Fibroblast of skin of right biceps (primary cell): ENCODE data around the gene SLC16A13.
A peak's percentile ranks its signal among the peaks of the same experiment; 100 is the strongest.
"Not testable (repeated sequence)": the region's sequence is repeated elsewhere in the genome, so short reads cannot be mapped to it uniquely, and the experiment has no call there.

Experiments used
- DNase-seq: peaks from one replicate; pipeline ENCODE4 v3.0.0-alpha.2; 2013

Gene SLC16A13

DNA sequence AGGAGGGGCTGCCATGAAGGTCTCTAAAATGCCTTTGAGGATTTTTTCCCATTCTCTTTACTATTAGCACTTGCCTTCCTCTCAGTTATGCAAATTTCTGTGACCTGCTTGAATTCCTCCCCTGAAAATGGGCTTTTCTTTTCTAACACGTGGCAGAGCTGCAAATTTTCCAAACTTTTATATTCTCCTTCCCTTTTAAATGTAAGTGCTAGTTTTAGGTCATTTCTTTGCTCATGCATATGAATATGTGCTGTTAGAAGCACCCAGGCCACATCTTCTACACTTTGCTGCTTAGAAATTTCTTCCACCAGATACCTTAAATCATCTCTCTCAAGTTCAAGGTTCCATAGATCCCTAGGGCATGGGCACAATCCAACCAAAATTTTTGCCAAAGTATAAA, 32.5 kb downstream of the SLC16A13 start:
- no peak for DNase-seq

DNA sequence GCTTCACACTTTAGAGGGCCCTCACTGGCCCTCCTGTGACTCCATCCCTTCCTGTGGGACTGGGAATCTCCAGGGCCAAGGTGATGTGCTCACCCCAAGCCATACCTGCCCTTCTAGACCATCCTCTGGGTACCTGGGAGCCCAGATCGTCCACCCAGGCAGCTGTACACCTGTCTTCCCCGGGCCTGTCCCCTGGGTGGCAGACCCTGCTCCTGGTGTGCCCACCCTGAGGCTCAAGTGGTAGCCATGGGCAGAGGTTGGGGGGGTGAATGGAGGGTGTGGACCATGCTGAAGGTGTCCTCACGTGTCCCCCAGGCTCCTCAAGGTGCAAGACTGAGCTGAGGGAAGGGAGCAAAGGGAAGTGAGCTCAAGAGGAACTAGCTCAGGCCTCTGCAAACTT, 34.9 kb downstream of the SLC16A13 start:
- DNase-seq: no peak

DNA sequence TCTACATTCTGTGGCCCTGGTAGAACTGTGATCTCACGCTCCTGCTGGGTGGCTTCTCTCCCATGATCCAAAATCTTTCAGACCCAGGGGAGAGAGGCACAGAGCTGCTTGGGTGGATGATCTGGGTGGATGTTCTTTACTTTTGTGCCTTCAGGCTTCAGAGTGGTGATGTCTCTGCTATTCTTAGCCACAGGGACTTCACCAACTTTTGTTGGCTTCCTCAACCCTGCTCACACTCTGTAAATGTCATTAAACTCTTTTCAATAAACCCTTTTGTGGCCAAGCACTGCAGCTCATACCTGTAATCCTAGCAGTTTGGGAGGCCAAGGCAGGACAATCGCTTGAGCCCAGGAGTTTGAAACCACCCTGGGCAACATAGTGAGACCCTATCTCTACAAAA, 36.6 kb downstream of the SLC16A13 start:
- DNase-seq: no peak

DNA sequence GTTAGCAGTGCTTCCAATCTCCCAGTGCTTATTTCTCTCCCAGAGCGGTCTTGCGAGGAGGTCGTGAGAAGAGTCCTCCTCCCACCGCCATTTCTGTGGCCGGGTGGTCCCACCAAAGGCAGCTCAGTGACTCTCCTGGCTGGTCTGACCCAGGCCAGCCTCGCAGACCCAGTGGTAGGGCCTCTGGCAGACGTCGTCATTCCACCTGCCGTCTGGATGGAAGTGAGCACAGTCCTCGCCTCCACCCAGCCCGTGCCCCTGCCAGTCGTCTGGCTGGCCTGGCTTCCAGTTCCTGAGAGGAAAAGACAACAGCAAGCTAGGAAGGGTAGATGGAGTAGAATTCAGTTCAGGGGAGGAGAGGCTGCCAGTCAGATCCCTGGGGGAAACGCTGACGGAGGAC, 39.1 kb downstream of the SLC16A13 start:
- DNase-seq: no peak

DNA sequence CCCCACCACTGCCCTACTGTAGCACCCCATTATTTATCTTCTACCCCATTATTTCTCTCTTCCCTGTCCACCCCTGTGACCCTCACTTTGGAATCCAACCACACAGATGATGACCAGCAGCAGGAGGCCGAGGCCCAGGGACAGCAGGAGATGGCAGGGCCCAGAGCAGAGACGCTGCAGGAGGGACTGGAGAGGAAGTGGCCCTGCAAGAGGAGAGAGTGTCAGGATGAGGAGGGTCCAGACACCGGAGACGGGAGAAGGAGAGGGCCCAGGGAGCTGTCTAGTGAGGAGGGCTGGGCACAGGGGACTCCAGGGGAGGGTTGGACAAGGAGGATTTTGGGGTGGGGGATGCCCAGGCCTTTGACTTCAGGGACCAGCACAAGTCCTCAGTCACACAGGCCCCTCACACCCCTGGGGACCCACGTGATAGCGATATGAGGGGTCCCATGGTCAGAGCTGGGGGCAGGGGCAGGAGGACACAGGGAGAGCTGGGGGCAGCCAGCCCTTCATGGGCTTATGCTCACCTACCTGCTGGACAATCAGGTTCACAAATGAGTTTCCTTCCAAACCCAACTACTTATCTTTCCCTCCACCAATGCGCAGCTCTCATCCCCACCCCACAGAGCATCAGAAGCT, 42.2 kb downstream of the SLC16A13 start:
- no peak for DNase-seq

DNA sequence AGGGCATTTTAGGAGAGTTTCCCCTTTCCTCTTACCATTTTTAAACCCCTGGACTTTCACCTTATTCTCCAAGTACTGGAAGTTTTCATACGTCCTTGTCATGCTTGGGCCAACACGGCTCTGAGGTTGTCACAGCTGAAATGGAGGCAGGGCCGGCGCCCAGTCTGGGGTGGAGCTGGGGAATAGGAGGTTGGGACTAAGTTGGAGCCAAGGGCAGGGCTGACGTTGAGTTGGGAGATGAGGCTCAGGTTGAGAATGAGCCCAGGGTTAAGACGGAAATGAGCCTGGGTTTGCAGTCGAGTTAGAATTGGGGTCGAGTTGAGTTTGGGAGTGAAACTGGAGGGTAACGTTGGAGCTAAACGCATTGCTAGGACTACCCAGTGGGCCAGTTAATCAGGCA, 42.9 kb downstream of the SLC16A13 start:
- DNase-seq: no peak

DNA sequence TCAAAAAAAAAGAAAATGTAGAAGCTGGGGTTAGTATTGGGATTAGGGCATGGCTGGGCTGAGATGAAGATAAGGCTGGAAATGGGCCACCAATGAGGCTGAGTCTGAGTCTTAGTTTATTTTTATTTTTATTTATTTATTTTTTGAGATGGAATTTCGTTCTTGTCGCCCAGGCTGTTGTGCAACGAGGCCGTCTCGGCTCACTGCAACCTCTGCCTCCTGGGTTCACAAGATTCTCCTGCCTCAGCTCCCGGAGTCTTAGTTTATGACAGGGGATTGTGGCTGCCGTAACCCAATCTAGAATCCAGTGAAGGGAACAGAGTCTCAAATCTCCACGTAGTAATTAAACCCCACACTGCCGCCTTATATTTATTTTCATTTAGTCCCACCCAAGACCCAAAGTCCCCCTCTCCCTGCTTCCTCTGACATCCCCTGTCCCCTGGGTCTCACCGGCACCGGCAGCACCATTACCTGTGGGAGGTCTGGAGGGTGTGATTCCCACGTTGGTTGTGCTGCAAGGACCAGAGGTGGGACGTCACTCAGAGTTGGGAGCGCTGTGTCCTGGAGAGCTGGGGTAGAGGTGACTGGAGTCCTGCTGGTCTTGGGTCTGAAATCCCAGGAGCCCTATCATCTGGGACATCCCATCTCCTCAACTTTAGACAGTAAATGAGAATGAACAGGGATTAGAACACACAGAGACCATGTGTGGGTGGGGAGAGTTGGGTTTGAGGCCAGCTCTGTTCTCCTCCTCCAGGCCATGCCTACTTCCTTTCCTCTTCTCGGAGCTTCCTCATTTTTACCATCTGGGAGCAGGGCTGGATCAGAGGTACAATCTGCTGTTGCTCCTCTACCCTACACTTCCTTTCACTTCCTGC, 44.0 kb downstream of the SLC16A13 start, which contains the start of gene CLEC10A:
TSS of gene CLEC10A (minus strand) at position 671 of the 875 bp plus-strand sequence. CDS start 1,439 bp downstream, outside the sequence.
- DNase-seq: no peak

DNA sequence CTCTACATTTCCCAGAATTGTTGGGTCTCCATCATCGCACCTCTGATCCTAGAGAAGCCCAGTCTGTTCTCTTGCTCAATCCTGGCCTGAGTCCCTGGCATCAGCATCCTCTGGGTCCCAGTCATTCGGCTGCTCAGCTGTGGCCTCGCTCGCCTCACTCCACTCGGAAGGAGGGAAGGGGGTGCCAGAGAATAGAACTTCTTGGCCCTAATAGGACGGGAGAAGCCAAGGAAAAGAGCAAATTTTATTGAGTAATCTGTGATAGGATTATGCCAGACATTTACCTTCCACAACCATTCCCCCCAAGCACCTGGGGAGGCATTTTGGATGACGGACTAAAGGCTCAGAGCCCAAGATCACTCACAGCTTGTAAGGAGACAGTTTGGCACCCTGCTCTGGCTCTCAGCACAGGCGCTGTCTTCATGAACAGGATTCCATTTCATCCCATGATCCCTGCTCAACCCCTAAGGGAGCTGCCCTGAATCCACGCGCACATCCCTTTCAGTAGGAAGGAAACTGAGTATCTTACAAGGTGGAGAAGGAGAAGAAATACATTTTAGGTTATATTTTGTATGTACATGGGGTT, 44.7 kb downstream of the SLC16A13 start:
- DNase-seq: no peak

DNA sequence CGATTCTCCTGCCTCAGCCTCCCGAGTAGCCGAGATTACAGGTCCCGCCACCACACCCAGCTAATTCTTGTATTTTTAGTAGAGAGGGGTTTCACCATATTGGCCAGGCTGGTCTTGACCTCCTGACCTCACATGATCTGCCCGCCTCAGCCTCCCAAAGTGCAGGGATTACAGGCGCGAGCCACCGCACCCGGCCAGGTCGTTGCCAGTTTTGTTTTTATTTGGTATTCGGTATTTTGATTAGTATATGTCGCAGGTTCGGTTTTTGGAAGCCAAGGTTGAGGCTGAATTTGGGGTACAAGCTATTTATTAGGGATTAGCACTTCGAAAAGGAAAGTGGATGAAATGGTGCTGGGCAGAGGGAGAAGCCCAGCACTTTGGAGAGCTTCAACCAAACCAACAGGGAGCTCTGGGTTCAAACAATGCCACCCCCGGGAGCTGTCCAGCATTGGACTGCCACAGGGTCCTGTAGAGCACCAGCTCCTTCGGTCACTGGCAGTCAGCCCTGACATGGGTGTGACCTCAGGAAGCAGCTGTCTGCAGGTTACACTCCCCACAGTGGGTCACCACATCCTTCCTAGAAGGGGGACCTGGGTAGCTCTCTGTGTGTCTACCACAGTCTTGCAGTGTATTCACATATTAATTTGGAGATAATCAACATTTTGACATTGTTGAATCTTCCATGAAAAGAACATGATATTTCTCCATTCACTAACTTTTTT, 45.7 kb downstream of the SLC16A13 start:
- DNase-seq: no peak

DNA sequence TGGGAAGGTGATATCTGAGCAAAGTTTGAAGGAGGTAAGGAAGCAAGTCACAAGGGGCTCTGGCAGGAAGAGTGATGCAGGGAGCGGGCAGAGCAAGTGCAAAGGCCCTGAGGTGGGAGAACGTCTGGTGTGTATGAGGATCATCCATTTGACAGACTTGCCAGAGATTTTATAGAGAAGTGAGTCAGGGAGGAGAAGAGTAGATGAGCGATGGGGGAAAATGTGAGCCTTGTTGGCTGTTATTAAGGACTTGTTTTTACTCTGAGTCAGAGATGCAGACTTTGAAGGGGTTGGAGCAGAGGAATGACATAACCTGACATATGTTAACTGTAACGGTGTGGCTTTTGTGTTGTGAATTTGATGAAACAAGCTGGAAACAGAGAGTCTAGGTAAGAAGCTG, 47.8 kb downstream of the SLC16A13 start:
- peak; percentile 9 for DNase-seq

DNA sequence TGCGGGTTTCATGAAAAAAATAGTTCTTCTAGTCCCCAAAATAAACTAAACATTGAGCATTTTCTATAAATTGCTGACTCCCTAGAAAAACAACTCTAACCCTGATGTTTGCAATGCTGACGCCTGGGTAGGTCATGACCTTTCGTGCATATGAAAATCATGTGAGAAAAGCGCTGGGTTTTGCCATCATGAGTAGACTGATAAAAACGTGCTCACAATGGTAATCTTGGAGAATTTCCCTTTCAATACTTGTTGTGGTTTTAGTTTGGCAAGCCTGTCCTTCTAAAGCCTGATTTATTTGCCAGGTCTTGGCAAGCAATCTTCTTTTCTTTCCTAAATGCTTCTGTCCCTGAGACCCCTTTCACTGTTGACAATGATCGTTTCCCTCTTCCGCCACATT, 48.3 kb downstream of the SLC16A13 start:
- no peak for DNase-seq

DNA sequence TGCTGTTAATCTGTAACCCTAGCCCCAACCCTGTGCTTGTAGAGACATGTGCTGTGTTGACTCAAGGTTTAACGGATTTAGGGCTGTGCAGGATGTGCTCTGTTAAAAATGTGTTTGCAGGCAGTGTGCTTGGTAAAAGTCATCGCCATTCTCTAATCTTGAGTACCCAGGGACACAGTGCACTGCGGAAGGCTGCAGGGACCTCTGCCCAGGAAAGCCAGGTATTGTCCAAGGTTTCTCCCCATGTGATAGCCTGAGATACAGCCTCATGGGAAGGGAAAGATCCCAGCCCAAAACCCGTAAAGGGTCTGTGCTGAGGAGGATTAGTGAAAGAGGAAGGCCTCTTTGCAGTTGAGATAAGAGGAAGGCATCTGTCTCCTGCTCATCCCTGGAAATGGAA, 52.6 kb downstream of the SLC16A13 start:
- not testable (repeated sequence) for DNase-seq

DNA sequence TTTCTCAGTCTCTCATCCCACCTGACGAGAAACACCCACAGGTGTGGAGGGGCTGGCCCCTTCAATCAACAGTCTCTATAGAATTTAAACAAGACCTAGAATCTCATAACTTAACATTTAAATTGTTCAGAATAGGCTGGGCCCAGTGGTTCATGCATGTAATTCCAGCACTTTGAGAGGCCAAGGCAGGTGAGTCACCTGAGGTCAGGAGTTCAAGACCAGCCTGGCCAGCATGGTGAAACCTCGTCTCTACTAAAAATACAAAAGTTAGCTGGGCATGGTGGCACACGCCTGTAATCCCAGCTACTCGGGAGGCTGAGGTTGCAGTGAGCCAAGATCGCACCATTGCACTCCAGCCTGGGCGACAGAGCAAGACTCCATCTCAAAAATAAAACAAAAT, 53.8 kb downstream of the SLC16A13 start:
- not testable (repeated sequence) for DNase-seq
